GM10847 (cell line): ENCODE measurements around the gene GGT1.
"Not testable (repeated sequence)": the region's sequence is repeated elsewhere in the genome, so short reads cannot be mapped to it uniquely, and the experiment has no call there.

Experiments
- POLR2A ChIP-seq: IDR thresholded peaks from 2 replicates; pipeline ENCODE4 v1.6.1; 2011; ENCODE audit not compliant: insufficient read length; ENCODE audit errors: extremely low read depth

The GGT1 gene

DNA sequence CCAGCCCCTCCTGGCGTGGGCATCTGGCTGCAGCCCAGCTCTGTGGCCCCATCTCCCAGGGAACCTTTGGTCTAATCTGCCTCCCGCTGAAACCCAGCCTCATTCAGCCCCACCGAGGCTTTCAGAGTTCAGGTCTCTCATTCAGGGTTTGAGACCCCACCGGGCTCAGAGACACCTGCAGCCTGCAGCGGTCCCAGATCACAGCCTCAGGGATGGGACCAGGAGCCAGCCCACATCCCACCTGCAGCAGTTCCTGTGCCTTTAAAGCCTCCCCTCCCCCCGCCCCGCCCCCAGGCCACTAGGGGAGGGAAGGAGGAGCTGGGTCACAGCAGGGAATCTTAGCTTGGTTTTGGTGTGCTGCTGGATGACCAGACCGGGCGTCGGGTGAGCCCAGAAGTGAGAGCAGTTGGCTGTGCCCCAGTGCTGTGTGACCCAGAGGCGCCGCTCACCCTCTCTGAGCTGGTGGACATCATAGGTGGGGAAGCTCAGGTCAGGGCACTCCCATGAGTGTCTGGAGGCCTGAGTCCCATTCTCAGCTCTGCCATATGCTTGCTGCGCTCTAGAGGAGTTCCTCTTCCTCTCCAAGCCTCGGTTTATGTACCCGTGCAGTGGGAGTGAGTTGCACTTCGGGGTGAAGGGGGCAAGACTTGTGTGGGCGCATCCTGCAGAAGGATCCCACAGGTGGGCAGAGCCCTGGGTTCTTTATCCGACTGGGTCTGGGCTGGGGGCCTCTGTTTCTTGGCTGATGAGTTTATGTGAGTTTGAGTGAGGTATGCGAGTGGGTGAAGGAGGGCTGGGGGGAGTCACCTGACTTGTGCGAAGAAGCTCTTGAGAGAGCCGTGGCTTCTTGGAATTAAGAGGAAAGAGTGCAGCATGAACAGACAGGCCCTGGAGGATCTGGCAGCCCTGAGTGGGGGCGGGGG is at the start of gene GGT1:
Gene GGT1, plus strand, starts transcription at position 347 of the 923 bp plus-strand sequence. CDS start 7,889 bp downstream, outside the sequence.
- not testable (repeated sequence) for TF ChIP-seq POLR2A

DNA sequence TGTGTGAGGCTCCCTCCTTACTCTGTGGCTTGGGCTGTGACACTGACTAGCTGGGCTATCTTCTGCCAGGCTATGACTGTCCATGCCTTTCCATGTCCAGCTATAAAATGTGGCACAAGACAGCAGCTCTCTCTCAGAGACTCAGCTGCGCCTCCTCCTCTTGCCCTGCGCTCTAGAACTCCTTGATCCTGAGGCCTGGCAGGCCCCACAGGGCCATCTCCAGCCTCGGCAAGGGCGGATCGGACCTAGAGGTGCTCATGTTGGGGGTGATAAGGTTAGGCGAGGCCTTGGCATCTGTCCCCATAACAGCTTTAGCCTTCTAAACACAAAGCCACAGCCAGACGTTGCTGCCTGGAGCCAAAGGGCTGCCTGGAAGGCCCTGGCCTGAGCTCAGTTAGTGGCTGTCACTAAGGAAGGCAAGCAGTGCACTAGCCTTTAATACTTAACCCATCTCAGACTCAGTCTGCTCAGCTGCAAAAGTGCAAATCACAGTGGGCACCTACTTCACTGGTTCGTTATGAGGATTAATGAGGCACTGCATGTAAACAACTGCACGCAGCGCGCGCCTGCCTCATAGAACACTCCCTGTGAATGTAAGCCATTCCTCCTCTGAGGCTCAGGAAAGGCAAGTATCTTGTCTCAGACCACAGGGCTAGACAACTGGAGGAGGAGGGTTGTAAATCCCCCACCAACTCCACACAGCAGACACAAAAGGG is 49.2 kb upstream of the GGT1 start:
- TF ChIP-seq POLR2A = no peak

DNA sequence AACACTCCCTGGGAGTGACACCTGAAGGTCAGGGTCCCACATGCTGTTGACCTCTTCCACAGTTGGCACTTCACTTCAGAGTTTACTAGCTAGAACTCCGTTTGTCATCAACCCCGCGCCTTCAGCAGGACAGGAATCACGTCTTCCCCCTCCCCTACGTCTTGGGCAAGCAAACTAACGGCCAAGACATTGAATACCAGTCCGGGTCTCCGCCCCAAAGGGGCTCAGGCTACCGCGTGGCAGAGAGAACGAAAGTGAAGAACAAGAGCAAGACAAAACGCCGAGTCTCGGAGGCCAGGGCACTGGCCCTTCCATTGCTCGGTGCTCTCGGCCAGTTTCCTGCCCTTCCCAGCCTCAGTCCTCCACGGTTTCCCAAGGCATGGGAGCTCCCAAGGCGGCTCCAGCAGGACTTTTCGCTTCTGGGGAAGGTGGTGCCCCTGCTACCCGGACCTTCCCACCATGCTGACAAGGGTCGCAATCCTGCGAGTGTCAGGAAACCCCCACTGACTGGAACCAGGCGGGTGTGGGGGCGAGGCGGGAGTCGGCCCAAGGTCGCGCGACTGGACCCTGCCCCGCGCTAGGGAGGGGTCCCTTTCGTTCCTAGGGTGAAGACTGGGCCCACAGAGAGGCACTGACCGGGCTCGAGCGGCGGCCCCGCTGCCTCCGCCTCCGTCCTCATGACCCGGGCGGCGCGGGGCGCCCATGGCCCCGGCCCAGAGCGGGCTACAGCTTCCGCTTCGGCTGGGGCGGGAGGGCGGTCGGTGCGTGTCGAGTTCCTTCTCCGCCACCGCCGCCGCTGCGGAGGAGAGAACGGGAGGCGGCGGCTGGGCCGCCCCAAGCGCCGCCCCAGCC is 48.5 kb upstream of the GGT1 start, which contains the start of gene GUCD1:
Gene GUCD1, minus strand, starts transcription at position 826 of the 852 bp plus-strand sequence. Its CDS starts 147 bp downstream, at position 679.
- TF ChIP-seq POLR2A = no peak

DNA sequence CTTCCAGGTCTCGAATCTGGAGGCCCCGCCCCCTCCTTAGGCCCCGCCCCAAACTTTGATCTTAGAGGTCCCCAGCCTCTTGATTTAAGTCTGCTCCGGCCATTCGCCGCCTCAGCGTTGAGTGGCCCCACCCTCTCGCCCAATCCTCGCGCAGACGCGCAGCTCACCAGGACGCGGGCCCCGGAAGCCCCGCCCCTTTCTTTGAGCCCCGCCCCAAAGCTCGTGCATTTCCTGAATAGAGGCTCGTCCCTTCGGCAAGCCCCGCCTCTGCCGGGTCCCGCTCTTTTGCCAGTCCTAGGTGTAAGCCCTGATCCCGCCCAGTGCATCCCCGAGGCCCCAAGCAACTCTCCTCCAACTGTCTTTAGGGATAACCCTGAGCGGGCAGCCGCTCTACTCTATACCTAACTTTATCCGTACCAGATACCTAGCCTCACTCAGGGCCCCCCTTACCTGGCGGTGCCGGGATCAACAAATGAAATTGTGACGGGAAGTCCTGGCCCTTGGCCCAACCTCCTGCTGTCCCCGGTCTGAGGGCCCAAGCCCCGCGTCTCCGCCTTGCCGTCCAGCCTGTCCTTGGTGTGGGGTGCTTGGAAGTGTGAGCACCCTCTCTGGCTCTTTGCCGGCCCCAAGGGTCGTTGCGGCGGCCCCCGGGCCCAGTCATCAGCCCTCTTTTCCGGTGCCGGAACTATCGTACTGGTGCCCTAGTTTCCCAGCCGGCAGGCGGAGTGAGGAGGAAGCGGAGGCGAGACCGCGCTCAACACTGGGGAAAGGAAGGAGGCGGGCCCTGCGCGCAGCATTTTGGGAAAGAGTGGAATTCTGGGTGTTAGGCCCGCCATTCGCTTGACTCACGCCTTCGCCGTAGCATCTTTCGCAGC is 47.6 kb upstream of the GGT1 start, which contains the start of gene SNRPD3:
Gene SNRPD3, plus strand, starts transcription at position 835 of the 875 bp plus-strand sequence. CDS start 1,676 bp downstream, outside the sequence.
- TF ChIP-seq POLR2A = peak; percentile 74

DNA sequence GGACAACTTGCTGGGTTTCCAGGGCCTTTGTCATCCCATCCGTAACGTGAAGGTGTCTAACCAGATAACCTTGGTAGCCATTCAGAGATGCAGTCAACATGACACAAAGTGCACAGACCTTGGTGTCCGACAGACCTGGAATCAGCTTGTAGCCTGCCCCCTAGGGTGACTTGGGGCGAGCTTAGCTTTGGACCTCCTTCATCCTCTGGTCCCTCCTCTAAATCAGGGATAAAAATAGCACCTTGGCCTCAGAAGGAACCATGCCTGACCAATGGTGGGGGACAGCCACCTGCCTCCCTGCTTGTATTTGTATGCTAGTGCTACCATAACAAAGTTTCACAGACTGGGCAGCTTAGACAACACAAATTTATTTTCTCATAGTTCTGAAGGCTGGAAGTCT is 43.5 kb upstream of the GGT1 start:
- TF ChIP-seq POLR2A = no peak

DNA sequence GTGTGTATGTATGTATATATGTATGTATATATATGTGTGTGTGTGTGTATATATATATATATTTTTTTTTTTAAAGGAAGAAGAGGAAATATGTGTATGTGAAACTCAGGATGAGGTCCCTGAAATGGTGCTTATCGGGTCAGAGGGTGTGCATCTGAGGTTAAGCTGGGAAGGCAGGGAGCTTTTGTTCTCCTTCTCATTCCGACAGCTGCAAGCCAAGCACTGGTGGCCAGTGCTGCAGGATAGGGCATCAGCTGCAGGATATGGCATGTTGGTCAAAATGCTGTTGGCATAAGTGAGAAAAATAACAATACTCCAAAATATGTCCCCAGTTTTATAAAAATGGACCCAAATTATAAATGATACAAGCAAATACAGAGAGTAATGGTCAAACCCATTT is 39.7 kb upstream of the GGT1 start:
- TF ChIP-seq POLR2A = no peak

DNA sequence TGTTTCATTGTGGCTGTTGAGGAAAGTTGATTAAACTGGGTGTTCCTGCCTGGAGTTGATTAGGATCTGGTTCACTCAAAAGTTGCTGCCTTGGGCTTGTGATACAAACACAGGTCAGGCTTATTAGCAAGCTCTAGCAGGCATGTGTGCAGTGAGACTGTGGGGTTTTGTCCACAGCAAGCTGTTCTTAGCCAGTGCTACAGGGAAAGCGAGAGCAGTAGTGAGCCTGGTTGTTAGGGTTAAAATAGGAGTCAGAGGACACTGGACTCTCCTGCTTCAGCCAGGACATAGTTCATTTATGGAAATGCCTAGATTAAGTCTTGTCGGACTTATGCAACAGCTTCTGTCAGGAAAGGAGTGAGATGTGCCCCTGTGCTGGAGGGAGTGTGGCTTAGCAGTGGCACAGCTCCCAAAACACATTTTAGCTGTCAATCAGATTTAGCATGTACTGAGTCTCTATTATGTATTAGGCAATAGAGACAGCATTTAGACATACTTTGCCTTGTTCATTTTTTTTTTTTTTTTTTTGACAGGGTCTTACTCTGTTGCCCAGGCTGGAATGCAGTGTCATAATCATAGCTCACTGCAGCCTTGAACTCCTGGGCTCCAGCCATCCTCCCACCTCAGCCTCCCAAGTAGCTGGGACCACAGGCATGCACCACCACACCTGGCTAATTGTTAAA is 38.5 kb upstream of the GGT1 start:
- no peak for TF ChIP-seq POLR2A

DNA sequence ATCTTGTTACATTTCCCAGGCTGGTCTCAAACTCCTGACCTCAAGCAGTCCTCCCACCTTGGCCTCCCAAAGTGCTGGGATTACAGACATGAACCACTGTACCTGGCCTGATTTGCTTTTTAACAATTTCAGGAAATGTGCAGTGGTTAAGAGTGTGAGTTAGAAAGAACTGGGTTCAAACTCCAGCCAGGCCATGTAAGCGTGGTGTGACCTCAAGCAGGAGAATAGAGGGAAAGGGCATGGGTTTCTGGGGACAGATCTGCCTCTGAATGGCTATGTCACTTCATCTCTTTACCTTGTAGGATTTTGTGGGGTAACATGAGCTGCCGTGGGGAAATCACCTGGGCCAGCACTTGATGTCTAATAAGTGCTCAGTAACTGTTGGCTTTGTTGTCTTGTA is 37.9 kb upstream of the GGT1 start:
- no peak for TF ChIP-seq POLR2A

DNA sequence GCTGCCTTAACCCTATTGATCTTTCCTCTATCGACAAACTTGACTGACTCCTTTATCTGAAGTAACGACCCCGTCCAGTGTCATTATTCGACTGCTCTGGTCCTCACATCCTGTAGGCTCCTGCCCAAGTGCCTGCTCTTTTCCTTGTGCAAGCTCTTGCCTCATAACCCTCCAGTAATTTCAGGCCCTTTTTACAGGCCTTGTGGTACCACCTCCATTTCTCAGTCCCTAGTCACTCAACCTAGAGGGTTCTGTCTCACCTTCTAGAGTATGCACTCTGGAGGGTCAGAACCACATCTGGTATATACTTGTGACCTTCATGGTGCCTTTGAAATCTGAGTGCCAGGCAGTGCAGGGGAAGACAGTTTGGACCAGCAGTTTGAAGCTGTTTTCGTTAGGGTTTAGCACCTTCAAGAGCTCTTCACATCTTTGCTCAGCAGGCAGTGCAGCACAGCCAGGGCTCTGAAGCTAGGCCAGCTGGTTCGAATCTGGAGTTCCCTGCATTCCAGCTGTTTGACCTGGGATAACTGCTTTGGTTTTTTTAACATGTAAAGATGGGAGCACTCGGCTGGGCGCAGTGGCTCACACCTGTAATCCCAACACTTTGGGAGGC is 36.0 kb upstream of the GGT1 start:
- no peak for TF ChIP-seq POLR2A

DNA sequence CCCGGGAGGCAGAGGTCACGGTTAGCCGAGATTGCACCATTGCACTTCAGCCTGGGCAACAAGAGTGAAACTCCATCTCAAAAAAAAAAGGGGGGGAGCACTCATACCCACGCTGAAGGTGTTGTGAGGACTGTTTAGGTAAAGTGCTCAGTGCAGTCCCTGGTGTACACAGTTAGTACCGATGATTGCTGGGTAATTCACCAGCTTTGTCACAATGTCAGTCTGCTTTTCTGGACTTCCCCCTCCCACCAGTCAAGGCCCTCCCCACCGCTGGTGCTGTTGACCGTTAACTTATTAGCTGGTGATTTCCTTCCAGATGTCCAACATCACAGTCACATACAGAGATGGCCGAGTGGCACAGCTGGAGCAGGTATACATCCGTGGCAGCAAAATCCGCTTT is 35.3 kb upstream of the GGT1 start:
- TF ChIP-seq POLR2A = no peak

DNA sequence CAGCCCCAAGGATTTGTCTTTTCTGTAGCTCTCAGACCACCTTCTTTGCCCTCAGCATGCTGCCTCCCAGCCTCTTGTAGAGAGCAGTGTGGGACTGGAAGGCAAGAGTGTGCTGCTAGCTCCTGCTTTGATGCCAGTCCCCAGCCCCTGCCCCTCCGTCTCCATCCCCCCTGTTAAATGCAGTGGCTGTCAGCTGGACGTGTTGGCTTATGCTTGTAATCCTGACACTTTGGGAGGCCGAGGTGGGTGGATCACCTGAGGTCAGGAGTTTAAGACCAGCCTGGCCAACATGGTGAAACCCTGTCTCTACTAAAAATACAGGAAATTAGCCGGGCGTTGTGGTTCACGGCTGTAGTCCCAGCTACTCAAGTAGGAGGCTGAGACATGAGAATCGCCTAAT is 31.7 kb upstream of the GGT1 start:
- TF ChIP-seq POLR2A = no peak

DNA sequence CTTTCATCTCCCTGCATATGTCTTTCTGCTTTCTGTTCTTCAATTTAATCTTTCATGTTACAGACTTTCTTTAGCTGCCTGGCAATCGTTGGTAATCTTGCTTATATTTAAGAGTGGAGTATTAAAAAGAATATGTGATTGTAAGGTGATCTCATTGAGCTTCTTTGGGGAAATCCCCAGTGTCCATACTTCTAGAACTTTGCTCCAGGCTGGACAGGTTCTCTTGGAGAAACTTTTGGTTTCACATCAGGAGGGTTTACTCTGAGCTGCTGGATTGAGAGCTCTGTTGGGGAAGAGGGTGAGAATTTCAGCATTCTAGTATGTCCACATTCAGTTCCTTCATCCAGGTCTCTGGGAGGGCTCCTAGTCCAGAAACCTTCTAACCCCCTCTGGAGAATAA is 26.2 kb upstream of the GGT1 start:
- TF ChIP-seq POLR2A = no peak

DNA sequence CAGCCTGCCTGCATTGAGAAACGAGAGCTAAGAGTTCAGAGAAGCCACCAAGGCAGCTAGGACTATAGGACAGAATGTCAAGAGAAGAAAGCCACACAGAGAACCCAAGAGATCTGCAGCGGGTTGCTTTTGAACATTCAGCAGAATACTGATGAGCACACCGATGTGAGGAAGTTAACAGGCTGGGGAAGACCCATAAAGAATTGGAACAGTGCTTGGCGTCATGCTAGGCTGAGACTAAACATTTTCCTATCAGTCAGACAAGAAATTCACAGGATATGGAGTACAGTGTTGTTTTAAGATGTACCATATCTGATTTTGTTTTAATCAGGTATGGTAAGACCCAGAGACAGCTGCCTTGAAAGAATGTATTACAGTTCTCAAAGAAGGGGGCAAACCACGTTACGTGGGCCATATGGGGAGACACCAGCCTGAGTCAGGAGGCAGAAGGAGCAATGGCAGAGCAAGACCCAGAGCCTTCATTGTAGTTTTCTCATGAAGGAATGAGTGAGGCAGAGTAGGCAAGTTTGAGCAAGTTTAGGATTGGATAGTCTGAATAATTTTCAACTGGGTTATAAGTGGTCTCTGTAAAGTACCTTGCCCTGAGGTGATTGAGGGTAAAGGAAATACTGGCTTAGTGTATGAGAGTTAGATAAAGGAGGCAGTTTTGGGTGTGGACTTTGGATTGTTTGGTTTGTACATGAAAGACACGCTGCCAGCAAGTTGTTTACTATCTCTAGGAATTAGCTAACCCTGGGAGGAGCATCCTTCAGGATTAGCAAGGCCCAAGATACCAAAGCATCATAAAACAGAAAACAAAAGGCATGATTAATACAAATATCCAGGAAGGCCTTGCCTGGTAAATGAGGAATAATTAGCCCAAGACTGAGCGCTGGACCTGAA is 24.4 kb upstream of the GGT1 start:
- TF ChIP-seq POLR2A = no peak

DNA sequence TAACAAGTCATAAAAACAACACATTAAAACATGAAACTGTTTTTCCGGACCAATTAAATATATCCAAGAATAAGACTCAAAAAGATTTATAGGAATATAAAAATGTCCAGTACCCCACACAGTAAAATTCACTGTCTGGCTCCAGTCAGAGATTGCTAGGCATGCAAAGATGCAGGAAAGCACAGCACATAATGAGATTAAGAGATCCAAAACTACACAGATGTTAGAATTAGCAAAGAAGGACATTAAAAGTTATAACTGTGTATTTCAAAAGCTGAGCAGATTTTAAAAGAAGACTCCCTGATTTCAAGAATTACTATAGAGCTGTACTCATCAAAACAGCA is 23.8 kb upstream of the GGT1 start:
- TF ChIP-seq POLR2A = no peak
